Measurements from ENCODE around the gene RORC.

DNA sequence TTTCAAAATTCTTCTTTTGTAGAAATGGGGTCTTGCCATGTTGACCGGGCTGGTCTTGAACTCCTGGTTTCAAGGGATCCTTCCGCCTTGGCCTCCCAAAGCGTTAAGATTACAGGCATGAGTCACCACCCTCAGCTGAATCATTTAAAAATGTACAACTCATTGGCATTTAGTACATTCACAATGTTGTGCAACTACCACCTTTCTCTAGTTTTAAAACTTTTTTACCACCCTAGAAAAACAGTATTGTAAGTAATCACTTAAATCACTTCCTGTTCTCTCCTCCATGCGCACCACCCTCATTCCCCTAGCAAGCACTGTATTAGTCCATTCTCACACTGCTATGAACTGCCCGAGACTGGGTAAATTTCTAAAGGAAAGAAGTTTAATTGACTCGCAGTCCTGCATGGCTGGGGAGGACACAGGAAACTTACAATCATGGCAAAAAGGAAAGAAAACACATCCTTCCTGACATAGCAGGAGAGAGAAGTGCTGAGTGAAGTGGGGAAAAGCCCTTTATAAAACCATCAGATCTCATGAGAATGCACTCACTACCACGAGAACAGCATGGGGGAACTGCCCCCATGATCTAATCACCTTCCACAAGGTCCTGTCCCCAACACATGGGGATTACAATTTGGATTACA, 36.3 kb upstream of the RORC start:
- no peak for TF ChIP-seq POLR2A (IDR thresholded peaks at IDR 0.05)
- TF ChIP-seq POLR2AphosphoS5 (IDR thresholded peaks at IDR 0.05) = no peak
- TF ChIP-seq, protein P1, sequence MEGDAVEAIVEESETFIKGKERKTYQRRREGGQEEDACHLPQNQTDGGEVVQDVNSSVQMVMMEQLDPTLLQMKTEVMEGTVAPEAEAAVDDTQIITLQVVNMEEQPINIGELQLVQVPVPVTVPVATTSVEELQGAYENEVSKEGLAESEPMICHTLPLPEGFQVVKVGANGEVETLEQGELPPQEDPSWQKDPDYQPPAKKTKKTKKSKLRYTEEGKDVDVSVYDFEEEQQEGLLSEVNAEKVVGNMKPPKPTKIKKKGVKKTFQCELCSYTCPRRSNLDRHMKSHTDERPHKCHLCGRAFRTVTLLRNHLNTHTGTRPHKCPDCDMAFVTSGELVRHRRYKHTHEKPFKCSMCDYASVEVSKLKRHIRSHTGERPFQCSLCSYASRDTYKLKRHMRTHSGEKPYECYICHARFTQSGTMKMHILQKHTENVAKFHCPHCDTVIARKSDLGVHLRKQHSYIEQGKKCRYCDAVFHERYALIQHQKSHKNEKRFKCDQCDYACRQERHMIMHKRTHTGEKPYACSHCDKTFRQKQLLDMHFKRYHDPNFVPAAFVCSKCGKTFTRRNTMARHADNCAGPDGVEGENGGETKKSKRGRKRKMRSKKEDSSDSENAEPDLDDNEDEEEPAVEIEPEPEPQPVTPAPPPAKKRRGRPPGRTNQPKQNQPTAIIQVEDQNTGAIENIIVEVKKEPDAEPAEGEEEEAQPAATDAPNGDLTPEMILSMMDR (IDR thresholded peaks at IDR 0.05) = no peak

All from stomach (tissue), 4 donors.